ENCODE results near the gene SPATA19.

Gene SPATA19

DNA sequence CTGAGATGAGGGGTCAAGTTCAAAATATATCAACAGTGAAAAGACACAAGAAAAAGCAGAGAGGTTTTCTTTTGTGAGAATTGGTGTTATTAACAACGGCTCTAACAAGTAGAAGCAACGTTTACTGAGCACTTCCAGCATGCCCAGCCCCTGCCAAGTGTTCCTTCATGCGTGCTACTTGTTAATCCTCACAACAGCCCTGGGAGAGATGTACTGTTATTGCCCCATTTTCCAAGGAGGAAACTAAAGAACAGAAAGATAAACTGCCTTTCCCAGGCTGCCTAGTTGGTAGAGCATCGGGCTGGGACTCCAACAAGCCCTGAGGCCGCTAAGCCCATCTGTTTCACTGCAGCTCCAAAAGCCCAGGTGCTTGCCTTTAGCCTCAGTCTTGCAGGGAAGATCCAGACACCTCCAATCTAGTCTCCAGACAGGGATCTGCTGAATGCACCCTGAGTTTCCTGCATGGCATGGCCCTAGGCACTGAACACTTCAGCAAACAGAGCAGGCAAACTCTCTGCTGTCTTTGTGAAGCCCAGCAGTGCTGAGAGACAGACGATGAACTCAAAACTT, 25.5 kb downstream of the SPATA19 start:
- DNase-seq (ENCODE audit: extremely low spot score, insufficient read length, low read depth), result no peak
- FAIRE-seq, result no peak

DNA sequence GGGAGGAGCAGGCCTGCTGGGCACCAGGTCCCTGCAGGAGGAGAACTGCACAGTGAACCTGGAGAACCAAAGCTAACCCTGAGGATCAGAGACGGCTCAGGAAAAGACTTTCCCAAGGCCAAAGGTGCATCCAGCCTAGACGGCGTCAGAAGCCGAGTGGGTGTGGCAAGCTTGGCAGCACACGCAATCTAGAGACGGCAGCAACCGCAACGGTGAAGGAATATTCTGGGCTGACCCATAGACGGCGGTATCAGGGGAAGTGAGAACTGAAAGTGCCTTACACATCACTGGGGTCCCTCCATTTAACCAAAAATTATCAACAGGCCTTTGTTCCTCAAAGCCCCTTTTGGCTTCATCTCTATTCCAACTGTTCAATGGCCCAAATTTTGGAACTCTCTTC, 26.2 kb downstream of the SPATA19 start:
- no peak for DNase-seq (ENCODE audit: extremely low spot score, insufficient read length, low read depth)
- no peak for FAIRE-seq

DNA sequence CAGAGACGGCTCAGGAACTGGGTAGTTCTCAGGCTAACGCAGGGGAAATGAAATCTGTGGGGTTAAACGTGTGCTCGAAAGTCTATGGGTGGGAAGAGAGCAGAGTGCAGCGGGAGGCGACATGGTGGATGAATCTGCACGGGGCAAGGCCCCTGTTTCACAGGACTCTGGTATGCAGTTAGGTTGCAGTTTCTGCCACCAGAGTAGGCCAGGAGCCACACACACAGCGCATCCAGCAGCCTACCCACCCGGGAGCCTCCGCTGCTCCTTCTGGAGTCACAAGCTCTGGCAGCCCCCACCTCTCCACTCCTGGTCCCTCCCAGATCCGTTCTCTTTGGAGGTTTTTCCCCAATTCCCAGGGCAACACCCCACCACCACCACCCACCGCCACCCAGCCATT, 27.0 kb downstream of the SPATA19 start:
- no peak for FAIRE-seq
- no peak for DNase-seq (ENCODE audit: extremely low spot score, insufficient read length, low read depth)

DNA sequence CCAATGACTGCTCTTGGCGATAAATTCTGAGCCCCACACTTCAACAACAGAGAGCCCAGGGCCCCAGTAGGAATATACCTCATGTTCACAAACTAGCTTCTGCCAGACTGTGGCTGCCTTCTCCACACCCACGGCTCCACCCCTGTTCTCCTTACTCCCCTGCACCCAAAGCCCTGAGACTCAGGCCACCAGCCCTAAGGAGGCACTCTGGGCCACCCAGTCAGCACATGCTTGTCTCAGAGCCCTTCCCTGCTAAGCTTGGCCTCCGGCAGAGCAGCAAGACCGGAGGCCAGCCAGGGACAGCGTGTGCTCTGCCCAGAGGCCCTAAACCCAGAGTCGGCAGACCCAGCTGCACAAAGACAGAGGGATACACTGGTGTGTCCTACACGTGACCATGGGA, 27.9 kb downstream of the SPATA19 start:
- no peak for FAIRE-seq

DNA sequence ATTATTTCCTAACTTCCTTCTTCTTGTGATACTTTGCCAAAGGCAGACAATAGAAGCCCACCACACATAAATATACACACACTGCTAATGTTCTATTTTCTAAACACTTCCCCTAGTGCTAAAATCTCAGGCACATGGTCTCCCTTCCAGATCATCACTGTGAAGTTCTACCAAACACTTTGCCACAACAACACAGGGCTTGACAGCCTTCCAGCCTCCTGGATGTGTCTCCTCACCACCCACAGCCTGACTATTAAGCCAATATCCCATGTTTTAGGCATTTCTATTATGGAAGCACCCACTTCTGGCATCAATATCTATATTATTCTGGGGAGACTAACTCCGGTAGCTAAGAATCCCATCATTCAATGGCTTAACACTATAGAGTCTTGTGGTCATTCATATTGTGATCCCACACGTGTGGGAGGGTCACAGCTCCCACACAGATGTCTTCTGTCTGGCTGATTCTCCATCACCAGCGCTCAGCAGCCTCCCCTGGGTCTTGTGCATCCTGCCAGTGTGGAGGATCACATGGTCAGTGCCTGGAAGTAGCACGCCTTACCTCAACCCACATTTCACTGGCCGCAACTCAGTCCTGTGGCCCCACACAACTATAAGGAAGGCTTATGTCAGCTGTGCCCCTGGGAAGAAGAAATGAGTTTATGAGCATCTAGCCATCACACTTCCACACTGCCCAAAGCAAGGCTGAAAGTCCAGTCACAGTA, 29.0 kb downstream of the SPATA19 start:
- FAIRE-seq (no peak), DNase-seq (ENCODE audit: extremely low spot score, insufficient read length, low read depth) (no peak)

More for the DNA sequence above, 27.9 kb downstream of the SPATA19 start:
- DNase-seq (ENCODE audit: extremely low spot score, insufficient read length, low read depth), result no peak

DNA sequence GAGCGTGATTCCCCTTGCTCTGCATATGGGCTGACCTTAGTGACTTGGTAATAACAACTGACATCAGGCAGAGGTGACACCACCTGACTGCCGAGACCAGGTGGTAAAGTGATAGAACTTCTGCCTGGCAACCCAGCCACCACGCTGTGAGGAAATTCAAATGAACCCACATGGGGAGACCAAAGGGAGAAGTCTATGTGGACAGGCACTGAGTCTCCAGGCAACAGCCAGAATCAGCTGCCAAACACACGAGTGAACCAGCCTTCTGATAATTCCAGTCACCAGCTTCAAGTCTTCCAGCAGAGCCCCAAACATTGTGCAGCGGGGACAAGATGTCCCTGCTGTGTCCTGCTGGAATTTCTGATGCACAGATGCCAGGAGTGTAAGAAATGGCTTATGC, 29.7 kb downstream of the SPATA19 start:
- FAIRE-seq, result no peak
- no peak for DNase-seq (ENCODE audit: extremely low spot score, insufficient read length, low read depth)

DNA sequence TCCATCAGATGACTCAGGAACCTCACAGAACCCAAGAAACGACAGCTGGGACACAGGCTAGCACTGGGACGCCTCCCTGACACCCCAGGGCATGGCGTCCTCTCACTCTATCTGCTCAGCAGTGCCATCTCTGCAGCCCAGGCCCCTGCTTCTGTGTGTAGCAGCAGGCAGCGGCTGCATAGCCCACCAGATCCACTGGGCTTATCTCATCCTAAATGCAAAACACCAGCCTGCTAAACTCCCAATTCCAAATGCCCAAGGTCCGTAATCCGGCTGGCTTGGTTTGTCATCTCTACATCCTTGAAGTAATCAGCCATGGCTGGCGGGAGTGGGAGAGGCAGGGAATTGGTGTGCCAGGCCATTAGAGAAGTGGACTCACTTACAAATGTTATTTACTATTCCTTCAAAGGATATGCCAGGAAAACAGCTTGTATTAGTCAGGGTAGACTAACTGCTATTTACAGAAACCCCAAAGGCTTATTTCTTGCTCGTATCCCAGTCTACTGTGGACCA, 30.7 kb downstream of the SPATA19 start:
- DNase-seq (ENCODE audit: extremely low spot score, insufficient read length, low read depth) (no peak), FAIRE-seq (no peak)

DNA sequence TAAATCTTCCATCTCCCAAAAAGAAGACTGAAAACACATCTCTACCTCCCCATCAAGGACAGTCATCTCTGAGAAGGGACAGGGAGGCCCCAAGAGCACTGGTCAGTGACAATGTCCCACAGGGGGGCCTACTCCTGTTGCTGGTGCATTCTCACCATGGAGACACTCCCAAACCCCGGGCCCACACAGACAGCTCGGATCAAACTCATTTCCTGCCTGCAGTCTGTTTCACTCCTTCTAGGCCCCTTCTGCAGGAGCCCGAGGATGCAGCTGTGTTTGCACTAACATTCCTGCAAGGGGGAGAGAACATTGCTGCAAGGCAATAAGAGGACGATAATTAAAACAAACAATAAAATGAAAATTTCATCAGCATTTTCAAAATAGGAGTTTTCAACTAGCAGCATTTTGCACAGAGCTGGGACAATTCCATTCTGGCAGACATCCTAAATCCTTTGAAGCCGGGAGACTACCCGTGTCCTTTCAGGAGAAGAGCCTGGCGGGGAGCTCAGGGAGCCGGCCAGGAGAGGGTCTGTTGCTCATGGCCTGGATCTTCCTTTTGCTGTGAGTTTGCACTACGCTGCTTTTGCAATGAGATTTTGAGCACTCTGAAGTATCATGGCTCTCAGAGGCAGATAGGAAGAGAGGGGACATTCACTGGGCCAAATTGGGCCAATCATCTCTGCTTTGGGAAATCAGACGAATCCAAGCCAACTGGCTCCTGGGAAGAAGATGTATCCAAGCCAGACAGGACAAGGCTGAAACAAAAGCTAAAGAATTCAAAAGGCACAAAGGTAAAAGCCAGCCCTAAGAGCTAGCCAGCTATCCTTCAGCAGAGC, 33.2 kb downstream of the SPATA19 start:
- DNase-seq (ENCODE audit: extremely low spot score, insufficient read length, low read depth), result no peak
- no peak for FAIRE-seq

DNA sequence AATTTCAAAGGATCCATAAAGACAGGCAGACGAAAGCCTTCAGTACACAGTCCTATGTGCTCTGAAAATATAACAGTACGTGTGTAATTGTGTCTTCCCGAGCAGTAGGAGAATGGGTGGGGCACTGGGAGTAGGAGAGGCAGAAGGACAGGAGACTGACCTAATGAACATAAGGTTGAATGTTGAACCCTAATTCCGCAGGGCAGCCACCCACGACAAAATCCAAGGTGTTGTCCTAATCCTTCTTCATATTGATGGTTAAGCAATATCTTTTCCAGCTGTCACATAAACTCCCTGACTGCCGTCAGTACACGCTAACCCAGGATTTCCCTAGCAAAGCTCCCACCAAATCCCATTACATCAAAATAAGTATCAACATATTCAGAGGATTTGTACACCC, 34.5 kb downstream of the SPATA19 start:
- FAIRE-seq, result no peak
- no peak for DNase-seq (ENCODE audit: extremely low spot score, insufficient read length, low read depth)

DNA sequence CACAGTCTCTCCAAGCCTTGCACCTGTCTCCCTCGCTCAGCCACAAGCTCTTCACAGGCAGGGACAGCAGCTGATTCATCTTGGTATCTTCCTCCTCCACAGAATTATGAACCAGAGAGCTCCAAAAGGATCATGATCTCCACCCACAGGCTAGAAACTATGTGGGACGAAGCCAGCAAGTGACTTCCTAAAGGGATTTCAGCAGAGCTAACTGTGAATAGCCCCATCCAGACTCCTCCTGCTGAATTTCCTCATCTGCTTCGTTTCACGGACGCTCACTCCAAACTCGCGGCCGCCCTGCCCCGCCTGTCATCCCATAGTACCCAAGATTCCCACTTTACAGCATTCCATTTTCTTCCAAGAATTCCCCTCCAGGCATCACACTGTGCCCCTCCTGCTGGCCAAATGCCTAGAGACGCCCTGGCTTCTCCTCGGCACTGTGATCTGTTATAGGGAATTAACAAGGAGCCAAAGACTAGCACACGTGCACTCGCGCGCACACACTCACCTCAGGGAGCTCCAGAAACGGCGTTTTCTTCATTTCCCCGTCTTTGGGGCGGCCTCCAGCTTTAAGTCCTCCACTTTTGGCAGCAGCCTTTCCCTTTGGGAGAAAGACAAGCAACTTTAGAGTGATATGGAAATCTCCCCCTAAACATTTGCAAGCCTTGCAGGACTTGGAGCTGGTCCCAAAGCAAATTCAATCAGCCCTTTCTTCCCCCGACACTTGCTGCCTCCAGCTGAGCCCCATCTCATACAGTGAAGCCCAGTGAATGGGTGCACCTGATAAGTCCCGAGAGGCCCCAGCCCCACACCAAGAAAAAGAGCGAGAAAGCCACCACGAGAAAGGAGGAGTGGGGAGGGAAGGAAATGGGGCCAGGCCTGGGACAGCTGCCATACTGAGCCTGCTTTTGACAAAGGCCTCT, 35.5 kb downstream of the SPATA19 start:
- DNase-seq (ENCODE audit: extremely low spot score, insufficient read length, low read depth) (no peak), FAIRE-seq (no peak)

DNA sequence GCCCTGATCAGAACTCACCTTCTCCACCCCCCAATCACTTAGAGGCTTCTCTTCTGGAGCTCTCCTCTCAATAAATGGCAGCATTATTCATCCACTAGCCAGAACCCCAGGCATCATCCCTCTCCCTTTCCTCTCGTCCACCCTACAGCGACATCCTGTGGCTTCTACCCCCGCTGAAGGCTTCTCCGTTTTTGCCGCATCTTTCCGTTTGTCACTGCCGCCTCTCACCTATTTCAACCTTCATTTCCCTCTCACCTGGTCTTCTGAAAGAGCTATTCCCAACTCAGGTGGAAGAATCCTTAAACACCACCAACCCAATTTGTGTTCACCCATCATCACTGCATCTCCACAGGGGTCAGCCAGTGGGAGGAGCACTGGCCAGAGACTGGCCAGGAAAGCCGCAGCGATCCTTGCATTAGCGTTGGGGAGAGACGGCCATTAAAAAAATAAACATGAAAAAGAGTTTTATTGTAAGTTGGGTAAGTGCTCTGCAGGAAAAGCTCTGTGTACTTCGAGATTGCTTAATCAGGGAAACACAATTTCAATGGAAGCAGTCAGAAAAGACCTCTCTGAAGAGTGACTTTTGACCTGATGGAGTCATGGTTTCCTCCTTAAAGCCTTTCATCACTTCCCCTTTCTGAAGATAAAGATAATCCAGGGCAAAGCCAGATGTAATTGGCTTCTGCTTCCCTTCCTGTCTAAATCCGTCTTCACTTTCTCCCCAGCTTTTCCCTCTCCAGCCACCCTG, 36.7 kb downstream of the SPATA19 start:
- DNase-seq (ENCODE audit: extremely low spot score, insufficient read length, low read depth) (no peak), FAIRE-seq (no peak)

DNA sequence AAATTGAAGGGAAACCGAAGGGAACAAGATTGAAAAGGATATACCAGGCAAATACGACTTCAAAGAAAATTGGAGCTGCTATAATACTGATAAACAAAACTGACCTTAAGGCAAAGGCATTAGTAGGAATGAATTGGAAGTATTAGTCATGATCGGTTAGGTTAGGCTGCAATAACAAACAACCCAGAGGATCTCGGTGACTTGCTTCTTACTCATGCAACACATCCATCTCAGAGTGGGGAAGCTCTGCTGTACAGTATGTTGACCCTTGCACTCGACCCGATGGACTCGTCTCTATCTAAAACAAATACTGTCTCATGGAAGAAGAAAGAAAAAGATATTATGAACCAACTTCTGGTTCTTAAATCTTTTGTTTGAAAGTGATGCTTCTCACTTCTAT, 42.3 kb downstream of the SPATA19 start:
- no peak for DNase-seq (ENCODE audit: extremely low spot score, insufficient read length, low read depth)
- FAIRE-seq, result no peak

DNA sequence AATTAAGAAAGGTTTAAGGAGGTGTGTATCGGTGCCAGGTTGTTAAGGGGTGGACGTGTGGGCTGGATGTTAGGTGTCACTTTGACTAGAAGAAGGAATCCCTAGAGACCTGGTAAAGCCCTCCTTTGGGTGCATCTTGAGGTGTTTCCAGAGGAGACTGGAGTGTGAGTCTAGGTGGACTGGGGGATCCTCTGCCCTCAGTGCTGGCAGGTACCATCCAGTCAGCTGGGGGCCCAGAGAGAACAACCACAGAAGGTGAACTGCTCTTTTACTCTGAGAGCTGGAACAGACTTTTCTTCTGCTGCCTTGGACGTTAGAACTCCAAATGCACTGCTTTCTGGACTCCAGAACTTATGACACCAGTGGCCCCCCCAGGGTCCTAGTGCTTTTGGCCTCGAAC, 44.0 kb downstream of the SPATA19 start:
- FAIRE-seq, result no peak

DNA sequence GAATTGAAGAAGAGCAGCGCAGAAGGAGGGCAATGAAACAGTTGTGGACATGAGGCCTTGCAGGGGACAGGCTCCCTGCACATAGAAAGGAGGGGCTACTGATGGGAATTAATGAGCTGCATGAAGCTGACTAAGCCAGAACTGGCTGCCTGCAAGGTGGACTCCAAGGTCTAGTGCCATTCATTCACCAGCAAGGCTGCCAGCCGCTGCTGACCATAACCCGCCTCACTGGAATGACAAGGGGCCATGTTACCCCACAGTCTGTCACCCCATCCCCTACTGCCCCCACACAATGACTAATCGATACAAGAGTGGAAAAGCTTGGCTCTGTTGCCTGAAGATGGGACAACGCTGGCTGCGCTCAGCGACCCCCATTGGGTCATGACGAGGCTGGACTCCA, 44.6 kb downstream of the SPATA19 start:
- DNase-seq (ENCODE audit: extremely low spot score, insufficient read length, low read depth) (no peak), FAIRE-seq (no peak)

More for the DNA sequence above, 44.0 kb downstream of the SPATA19 start:
- no peak for DNase-seq (ENCODE audit: extremely low spot score, insufficient read length, low read depth)

DNA sequence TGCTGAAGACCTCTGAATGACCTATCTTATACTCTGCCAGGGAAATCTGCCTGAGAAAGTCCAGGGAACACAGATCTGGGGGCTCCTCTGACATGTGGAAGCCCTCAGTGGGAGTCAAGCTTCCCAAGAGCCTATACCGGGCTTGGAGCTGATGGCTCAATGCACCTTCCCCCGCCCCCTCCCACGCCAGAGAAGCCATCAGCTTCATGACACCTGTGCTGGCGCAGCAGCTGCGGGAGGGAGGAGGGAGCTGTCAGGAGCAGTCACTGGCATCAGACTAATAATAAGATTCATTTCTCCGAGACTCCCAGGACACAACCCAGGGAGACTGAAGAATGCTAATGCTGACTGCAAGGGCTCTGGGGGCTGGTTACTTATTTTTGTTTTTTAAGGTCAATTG, 47.8 kb downstream of the SPATA19 start:
- no peak for FAIRE-seq
- DNase-seq (ENCODE audit: extremely low spot score, insufficient read length, low read depth), result no peak

DNA sequence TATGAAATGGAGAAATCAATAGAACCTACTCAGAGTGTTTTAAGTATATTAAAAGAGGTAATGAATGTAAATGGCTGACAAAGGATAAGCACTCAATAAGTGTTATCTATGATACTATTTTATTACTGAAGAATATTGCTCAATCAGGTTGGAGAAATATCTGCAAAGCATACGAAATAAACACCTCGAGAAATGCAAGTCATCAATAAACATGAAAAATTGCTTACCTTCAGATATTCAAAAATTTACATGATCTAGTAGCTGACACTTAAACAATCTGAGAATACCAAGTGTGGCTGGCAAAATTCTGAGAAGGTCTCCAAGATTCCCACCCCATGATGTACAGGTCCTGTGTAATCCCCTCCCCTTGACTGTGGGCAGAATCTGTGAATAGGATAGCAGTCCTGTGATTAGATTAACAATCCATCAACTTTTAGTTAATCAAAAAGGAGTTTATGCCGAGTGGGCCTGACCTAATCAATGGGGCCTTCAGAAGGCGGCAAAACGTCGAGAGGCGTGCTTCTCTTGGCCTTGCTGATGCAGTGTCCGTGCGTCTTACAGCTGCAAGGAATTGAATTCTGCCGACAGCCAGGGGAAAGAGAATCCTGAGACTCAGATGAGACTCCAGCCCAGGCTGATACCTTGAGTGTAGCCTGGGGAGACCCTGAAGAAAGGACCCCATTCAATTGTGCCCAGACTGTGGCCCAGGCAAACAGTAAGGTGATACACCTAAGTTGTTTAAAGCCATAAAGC, 49.1 kb downstream of the SPATA19 start:
- FAIRE-seq (no peak), DNase-seq (ENCODE audit: extremely low spot score, insufficient read length, low read depth) (no peak)

DNA sequence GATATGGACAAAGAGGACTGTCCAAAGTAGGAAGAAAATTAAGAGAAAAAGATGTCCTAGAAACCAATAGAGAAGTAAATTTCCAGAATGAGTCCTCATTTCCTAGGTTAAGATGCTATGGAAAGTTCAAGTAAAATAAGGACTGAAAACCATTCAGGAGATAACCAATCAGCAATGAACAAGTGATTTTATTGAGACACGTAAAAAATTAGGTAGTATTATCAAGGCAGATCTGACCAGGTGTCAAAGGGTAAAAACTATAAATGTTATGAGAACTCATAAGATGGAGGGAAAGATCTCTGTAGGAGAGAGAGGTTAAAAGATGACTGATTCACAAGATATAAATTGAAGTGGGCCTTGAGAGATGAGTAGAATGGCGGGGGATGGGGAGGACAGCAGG, 50.2 kb downstream of the SPATA19 start:
- FAIRE-seq, result no peak
- no peak for DNase-seq (ENCODE audit: extremely low spot score, insufficient read length, low read depth)

DNA sequence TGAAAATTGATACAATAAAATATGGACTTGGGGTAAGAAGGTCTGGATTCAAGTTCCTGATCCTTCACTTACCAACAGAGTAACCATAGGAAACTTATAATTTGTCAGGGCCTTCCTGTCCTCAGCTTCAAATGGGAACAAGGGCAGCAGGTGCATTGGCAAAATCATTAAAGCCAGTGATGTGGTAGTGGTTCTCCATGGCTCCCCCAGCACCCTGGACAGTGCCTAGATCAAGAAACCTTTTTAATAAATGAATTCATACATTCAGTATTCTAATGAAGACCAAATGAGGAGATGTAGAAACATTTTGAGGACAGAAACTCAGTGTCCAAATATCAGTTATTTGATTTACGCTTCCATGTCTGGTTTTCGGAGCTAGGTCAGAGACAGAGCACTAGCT, 51.1 kb downstream of the SPATA19 start:
- DNase-seq (ENCODE audit: extremely low spot score, insufficient read length, low read depth) (no peak), FAIRE-seq (no peak)
